ENCODE results near the gene SMG6. TPM values are rescaled to one million over a fixed set of nuclear protein-coding genes. Genes with fewer than 3 reads are reported as not detected.

SMG6 gene
- total and polyA plus RNA-seq, 2 of the 4 experiments (the other 2 are of a cell fraction) = 16.3 to 30.3 TPM

DNA sequence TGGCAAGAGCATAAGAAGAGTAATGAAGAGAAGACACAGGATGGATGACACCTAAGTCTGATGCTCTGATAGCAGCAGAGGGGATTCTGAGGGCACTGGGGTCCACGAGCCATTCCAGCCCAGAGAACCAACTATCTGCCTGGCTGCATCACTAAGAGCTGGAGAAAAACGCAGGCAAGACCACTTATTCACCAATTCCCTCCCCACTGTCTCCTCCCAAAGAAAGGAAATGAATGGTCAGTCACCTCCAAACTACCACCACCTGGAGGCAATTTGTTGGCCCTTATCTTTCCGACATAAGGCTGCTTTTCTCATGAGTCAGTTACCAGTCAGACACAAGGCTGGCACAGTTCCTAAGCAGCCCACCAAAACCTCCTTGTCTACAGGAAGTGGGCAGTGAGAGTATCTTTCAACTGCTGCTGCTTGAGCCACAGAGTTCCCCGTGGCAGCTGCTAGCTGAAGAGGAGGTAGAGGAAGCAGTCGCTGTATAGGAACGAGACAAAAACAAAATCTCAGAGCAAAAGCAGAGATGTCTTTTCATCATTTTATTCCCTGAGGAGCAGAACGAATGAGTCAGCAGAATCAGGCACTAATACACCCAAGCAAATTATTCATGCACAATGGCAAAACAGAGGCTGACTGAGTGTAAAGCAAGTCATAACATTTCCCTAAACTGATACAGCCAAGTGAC, 111.1 kb downstream of the SMG6 start:
- dilution Hi-C loops (cut with HindIII; ENCODE audit: low sequenced_read_pairs, unreplicated experiment) = no loop called here
- in situ Hi-C loops (cut with MboI; ENCODE audit: low sequenced_read_pairs) = no loop called here
- Histone ChIP-seq H3K27me3 (ENCODE audit: control insufficient read depth, insufficient read depth, low read length) (no peaks in the 10 kb centered on the region), H2AK5ac (ENCODE audit: low read depth, low read length) (peak overlapping the region; percentile 98), H3K27ac (ENCODE audit: insufficient read depth, low read length) (peak overlapping the region; percentile 67), H2BK120ac (ENCODE audit: low read depth, low read length) (peak overlapping the region; percentile 84), H2AK9ac (replicated peaks; ENCODE audit: low read depth, low read length, poor library complexity) (peak overlapping the region; percentile 74), H3K14ac (replicated peaks; ENCODE audit: low read depth, low read length) (peak overlapping the region; percentile 60), H3K23ac (ENCODE audit: low read depth, low read length) (peak overlapping the region; percentile 77), H4K5ac (ENCODE audit: low read depth, low read length) (peak overlapping the region; percentile 49), H4K20me1 (ENCODE audit: insufficient read depth, low read length) (no peaks in the 10 kb centered on the region), H2BK20ac (ENCODE audit: low read depth, low read length) (peak overlapping the region; percentile 70), H4K91ac (ENCODE audit: insufficient read depth, low read depth, low read length) (peak overlapping the region; percentile 87), H3K4ac (ENCODE audit: low read depth, low read length) (peak overlapping the region; percentile 88), H3K9me1 (ENCODE audit: insufficient read depth, low read length) (peaks cover 27% of the 10 kb centered on the region), H3K4me3 (ENCODE audit: insufficient read depth, low read depth, low read length) (no peak overlapping the region), H3K4me2 (ENCODE audit: low read depth, low read length) (peak overlapping the region; percentile 2; the same call in 1 of the 2 replicates), H3K9ac (ENCODE audit: low read depth, low read length) (no peak overlapping the region), H4K8ac (ENCODE audit: low read depth in 2 of 2, low read length in 2 of 2) (peak overlapping the region; percentile 50 to 82), H3K56ac (ENCODE audit: extremely low read depth, insufficient read depth, low read length) (peak overlapping the region; percentile 63), H2AFZ (replicated peaks; ENCODE audit: low read length, poor library complexity) (peak overlapping the region; percentile 25), H3K36me3 (ENCODE audit: control insufficient read depth, insufficient read depth, low read length) (peaks cover 14% of the 10 kb centered on the region; the same call in 1 of the 2 replicates), H2BK5ac (ENCODE audit: low read depth, low read length, poor library complexity, severe bottlenecking) (peak overlapping the region; percentile 84), H3K4me1 (ENCODE audit: control insufficient read depth, insufficient read depth, low read length) (peaks cover 16% of the 10 kb centered on the region), H3K18ac (ENCODE audit: low read depth, low read length) (peak overlapping the region; percentile 40), H3K9me3 (ENCODE audit: control insufficient read depth, insufficient read depth, low read length) (no peaks in the 10 kb centered on the region), H3K79me1 (ENCODE audit: low read depth in 1 of 2, low read length in 2 of 2) (peaks cover 47 to 82% of the 10 kb centered on the region in 2 experiments), H2BK15ac (ENCODE audit: low read depth, low read length) (peak overlapping the region; percentile 96; the same call in 2 of the 3 replicates)
- ChIA-PET CTCF (interaction anchor here (0.6 to 1.9 kb wide), 2 partner anchors 28 to 45 kb away, joined by 3 to 4 read pairs; no protein-coding TSS in a partner anchor), POLR2A (ENCODE audit: unreplicated experiment) (interaction anchor here (0.6 kb wide), 1 partner anchor 17 kb away, joined by 3 read pairs; no protein-coding TSS in a partner anchor)
- peak; percentile 86 for ATAC-seq (ENCODE audit: low read depth)
- DNase-seq = peak; percentile 99
- WGBS, 2 experiments (ENCODE audit: extremely low coverage in 2 of 2, insufficient read length in 1 of 2) = 0% methylated on average over 1 of the region's 7 CpGs; no CpG with 5 or more reads in 1 of the 2 experiments
- intact Hi-C loops (cut with micrococcal nuclease) = loop anchor here (2.0 kb wide), 1 partner anchor 20 kb away; no protein-coding TSS in a partner anchor
- BruUV-seq (replicated peaks) = no TSS peak
- TF ChIP-seq CEBPB (IDR thresholded peaks at IDR 0.05; ENCODE audit: low read depth, low read length) (no peak), RCOR1 (IDR thresholded peaks at IDR 0.05; ENCODE audit: insufficient replicate concordance, low read length) (no peak), BHLHE40 (IDR thresholded peaks at IDR 0.05; ENCODE audit: low read depth, low read length) (0 out of 2 replicates have a peak, but pooled peaks have one; percentile 24), MAZ (IDR thresholded peaks at IDR 0.05; ENCODE audit: borderline replicate concordance, low read depth, low read length) (0 out of 2 replicates have a peak, but pooled peaks have one; percentile 15), MAFK (IDR thresholded peaks at IDR 0.05; ENCODE audit: low read depth, low read length) (peak; percentile 98), SMC3 (IDR thresholded peaks at IDR 0.05; ENCODE audit: low read depth, low read length) (peak; percentile 20; the same call in 1 of the 2 replicates), MXI1 (IDR thresholded peaks at IDR 0.05; ENCODE audit: borderline replicate concordance, low read depth, low read length) (0 out of 2 replicates have a peak, but pooled peaks have one; percentile 33), NFE2L2 (IDR thresholded peaks at IDR 0.05; ENCODE audit: low read depth, low read length) (peak; percentile 94), FOS (IDR thresholded peaks at IDR 0.05; ENCODE audit: low read depth, low read length) (peak; percentile 65; the same call in 1 of the 2 replicates), POLR2A (IDR thresholded peaks at IDR 0.05; ENCODE audit: low read depth, low read length) (peak; percentile 69), RAD21 (IDR thresholded peaks at IDR 0.05; ENCODE audit: low read length) (peak; percentile 37), RFX5 (IDR thresholded peaks at IDR 0.05; ENCODE audit: low read depth, low read length) (no peak)
- TF ChIP-seq, protein P1, sequence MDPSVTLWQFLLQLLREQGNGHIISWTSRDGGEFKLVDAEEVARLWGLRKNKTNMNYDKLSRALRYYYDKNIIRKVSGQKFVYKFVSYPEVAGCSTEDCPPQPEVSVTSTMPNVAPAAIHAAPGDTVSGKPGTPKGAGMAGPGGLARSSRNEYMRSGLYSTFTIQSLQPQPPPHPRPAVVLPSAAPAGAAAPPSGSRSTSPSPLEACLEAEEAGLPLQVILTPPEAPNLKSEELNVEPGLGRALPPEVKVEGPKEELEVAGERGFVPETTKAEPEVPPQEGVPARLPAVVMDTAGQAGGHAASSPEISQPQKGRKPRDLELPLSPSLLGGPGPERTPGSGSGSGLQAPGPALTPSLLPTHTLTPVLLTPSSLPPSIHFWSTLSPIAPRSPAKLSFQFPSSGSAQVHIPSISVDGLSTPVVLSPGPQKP (IDR thresholded peaks at IDR 0.05; ENCODE audit: borderline replicate concordance, low read depth, low read length) = no peak
- TF ChIP-seq, protein P2, sequence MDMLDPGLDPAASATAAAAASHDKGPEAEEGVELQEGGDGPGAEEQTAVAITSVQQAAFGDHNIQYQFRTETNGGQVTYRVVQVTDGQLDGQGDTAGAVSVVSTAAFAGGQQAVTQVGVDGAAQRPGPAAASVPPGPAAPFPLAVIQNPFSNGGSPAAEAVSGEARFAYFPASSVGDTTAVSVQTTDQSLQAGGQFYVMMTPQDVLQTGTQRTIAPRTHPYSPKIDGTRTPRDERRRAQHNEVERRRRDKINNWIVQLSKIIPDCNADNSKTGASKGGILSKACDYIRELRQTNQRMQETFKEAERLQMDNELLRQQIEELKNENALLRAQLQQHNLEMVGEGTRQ (IDR thresholded peaks at IDR 0.05; ENCODE audit: low read depth, low read length) = no peak
